ENCODE results near the gene PRSS56. TPM values are rescaled to one million over a fixed set of nuclear protein-coding genes. Genes with fewer than 3 reads are reported as not detected.

The PRSS56 gene
- total RNA-seq, 1 donor from 2014 or later: 52.4 TPM

DNA sequence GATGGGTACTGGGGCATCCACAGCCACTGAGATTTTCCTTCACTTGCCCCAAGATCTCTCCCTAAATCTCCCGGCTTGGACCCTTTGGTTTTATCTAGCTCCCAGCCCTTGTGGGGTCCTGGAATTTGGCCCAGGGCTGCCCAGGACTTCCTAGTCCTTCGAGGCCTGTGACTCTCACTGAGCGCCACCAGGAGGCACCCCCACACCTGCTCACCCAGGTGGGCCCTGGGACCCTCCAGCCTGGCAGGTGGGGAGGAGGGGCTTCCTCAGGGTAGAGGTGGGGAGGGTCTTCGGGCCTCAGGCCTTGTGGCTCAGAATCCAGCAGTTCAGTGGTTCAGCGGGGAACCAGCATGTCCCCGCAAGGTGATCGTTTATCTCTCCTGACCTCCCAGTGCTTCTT is 11.9 kb upstream of the PRSS56 start:
- Mint-ChIP-seq H3K27ac (ENCODE audit: unreplicated experiment) (no peak overlapping the region), H3K36me3 (ENCODE audit: low read depth) (no peaks in the 10 kb centered on the region), H3K4me3 (no peak overlapping the region), H3K9me3 (no peaks in the 10 kb centered on the region), H3K4me1 (peaks cover 23% of the 10 kb centered on the region), H3K27me3 (ENCODE audit: low read depth) (peaks cover 28% of the 10 kb centered on the region)
- TF ChIP-seq, protein P1, sequence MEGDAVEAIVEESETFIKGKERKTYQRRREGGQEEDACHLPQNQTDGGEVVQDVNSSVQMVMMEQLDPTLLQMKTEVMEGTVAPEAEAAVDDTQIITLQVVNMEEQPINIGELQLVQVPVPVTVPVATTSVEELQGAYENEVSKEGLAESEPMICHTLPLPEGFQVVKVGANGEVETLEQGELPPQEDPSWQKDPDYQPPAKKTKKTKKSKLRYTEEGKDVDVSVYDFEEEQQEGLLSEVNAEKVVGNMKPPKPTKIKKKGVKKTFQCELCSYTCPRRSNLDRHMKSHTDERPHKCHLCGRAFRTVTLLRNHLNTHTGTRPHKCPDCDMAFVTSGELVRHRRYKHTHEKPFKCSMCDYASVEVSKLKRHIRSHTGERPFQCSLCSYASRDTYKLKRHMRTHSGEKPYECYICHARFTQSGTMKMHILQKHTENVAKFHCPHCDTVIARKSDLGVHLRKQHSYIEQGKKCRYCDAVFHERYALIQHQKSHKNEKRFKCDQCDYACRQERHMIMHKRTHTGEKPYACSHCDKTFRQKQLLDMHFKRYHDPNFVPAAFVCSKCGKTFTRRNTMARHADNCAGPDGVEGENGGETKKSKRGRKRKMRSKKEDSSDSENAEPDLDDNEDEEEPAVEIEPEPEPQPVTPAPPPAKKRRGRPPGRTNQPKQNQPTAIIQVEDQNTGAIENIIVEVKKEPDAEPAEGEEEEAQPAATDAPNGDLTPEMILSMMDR (conservative IDR thresholded peaks at IDR 0.05): no peak
- DNase-seq (ENCODE audit: low read depth, low spot score): no peak

DNA sequence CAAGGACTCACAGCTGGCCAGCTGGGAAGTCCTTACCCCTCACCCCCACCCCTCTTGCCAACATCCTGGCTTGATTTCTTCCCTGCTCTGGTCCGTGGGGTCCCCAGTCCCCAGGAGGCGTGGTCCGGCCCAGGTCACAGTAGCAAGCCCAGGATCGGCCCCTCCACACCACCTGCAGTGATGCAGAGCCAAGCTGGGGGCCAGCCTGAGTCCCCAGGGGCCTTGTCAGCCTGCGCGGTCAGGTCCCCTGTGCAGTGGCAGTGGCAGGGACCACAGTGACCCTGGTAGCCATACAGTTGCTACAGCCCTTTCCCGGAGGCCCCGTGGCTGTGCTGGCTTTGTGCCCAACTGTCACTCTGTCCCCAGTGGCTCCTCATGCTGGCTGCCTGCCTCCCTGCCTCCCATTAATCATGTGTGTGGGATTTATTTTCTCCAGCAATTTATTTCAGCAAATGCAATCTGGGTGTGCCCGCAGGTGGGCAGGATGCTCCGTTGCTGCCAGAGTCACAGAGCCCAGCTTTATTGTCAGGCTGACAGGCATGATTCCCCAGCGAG is 8.8 kb upstream of the PRSS56 start:
- Mint-ChIP-seq H3K27ac (ENCODE audit: unreplicated experiment) (no peak overlapping the region), H3K36me3 (ENCODE audit: low read depth) (no peaks in the 10 kb centered on the region), H3K4me1 (peaks cover 24% of the 10 kb centered on the region), H3K9me3 (no peaks in the 10 kb centered on the region), H3K4me3 (no peak overlapping the region), H3K27me3 (ENCODE audit: low read depth) (no peaks in the 10 kb centered on the region)
- TF ChIP-seq, protein P1 (conservative IDR thresholded peaks at IDR 0.05): no peak
- no peak for DNase-seq (ENCODE audit: low read depth, low spot score)

DNA sequence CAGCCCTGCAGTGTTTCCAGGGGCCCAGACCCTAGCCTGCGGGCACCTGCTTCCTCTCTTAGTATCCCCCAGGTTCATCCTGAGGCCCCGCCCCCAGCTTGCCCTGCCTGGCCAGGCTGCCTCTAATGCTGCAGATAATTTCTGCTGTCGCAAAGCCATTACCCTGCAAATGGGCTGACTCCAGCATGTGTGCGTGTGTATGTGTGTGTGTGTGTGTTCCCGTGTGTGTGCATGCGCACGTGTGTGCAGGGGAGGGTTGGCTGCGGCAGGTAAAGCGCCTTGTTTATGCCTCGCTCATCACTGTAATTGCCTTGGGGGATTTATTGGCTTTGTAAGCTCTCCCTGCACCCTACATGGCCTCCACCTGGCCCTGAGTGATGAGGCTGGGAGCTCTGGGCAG is 7.6 kb upstream of the PRSS56 start:
- H3K4me3 Mint-ChIP-seq: no peak overlapping the region
- no peak for DNase-seq (ENCODE audit: low read depth, low spot score)
- H3K36me3 Mint-ChIP-seq (ENCODE audit: low read depth): no peaks in the 10 kb centered on the region
- TF ChIP-seq, protein P1 (conservative IDR thresholded peaks at IDR 0.05): no peak
- H3K9me3 Mint-ChIP-seq: no peaks in the 10 kb centered on the region
- peaks cover 30% of the 10 kb centered on the region for H3K4me1 Mint-ChIP-seq
- no peaks in the 10 kb centered on the region for H3K27me3 Mint-ChIP-seq (ENCODE audit: low read depth)
- no peak overlapping the region for H3K27ac Mint-ChIP-seq (ENCODE audit: unreplicated experiment)

DNA sequence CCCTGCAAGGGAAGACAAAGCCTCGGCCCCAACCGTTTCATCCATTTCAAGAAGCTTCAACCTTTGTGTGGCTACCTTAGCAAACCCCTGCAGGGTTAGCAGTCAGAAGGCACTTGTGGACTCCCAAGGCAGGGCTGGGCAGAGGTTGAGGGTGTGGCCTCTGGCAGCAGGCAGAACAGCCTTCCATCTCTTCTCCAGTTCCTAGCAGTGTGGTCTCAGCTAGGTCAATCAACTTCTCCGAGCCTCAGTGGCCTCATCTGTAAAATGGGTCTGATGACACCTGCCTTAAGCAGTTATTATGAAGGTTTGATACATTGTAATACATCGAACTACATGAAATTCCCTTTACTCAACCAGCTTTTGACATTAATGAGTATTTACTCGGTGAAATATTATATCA is 6.8 kb upstream of the PRSS56 start:
- TF ChIP-seq, protein P1 (conservative IDR thresholded peaks at IDR 0.05): no peak
- H3K27me3 Mint-ChIP-seq (ENCODE audit: low read depth): no peaks in the 10 kb centered on the region
- H3K36me3 Mint-ChIP-seq (ENCODE audit: low read depth): no peaks in the 10 kb centered on the region
- no peak overlapping the region for H3K27ac Mint-ChIP-seq (ENCODE audit: unreplicated experiment)
- H3K4me3 Mint-ChIP-seq: no peak overlapping the region
- no peaks in the 10 kb centered on the region for H3K9me3 Mint-ChIP-seq
- no peak for DNase-seq (ENCODE audit: low read depth, low spot score)
- H3K4me1 Mint-ChIP-seq: peaks cover 31% of the 10 kb centered on the region

DNA sequence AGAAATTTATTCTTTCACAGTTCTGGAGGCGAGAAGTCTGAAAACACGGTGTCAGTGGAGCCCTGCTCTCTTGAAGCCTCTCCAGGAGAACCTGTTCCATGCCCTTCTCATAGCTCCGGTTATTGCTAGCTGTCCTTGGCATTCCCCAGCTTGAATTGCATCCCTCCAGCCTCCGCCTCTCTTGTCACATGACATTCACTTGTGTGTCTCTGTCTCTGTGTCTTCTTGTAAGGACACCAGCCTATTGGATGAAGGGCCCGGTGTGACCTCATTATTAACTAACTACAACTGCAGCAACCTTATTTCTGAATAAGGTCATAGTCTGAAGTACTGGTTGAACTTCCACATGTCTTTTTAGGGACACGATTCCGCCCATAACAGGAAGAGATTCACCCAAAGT is 4.5 kb upstream of the PRSS56 start:
- H3K27ac Mint-ChIP-seq (ENCODE audit: unreplicated experiment): no peak overlapping the region
- no peak overlapping the region for H3K4me3 Mint-ChIP-seq
- TF ChIP-seq, protein P1 (conservative IDR thresholded peaks at IDR 0.05): no peak
- peaks cover 7% of the 10 kb centered on the region for H3K27me3 Mint-ChIP-seq (ENCODE audit: low read depth)
- peaks cover 50% of the 10 kb centered on the region for H3K4me1 Mint-ChIP-seq
- no peaks in the 10 kb centered on the region for H3K9me3 Mint-ChIP-seq
- no peak for DNase-seq (ENCODE audit: low read depth, low spot score)
- H3K36me3 Mint-ChIP-seq (ENCODE audit: low read depth): no peaks in the 10 kb centered on the region
